Measurements from ENCODE around the gene D2HGDH.

GRCh38 chr2:241780939-241781569 is 46.6 kb downstream of the D2HGDH start:
- TF ChIP-seq HDAC6 (IDR thresholded peaks at IDR 0.05; ENCODE audit: low read depth, low read length) (no peak), NBN (IDR thresholded peaks at IDR 0.05; ENCODE audit: low read depth) (no peak), SPI1 (IDR thresholded peaks at IDR 0.05; ENCODE audit: borderline replicate concordance, low read depth, low read length) (no peak), NCOA1 (IDR thresholded peaks at IDR 0.05; ENCODE audit: low read depth) (no peak), ZSCAN29 (IDR thresholded peaks at IDR 0.05) (no peak), ZNF830 (CRISPR knock-in tag; IDR thresholded peaks at IDR 0.05) (no peak), YY1 (IDR thresholded peaks at IDR 0.05; ENCODE audit: borderline replicate concordance in 1 of 3, control insufficient read depth in 1 of 3, extremely low read depth in 1 of 3, insufficient read depth in 3 of 3, insufficient read length in 1 of 3, insufficient replicate concordance in 2 of 3, low read depth in 1 of 3, low read length in 2 of 3) (no peak), ARHGAP35 (IDR thresholded peaks at IDR 0.05; ENCODE audit: partially characterized antibody) (no peak), HDGF (IDR thresholded peaks at IDR 0.05) (no peak), FOSL1 (tag; conservative IDR thresholded peaks at IDR 0.05) (no peak), CTCF (IDR thresholded peaks at IDR 0.05 in 2 of 3, conservative IDR thresholded peaks at IDR 0.05 in 1 of 3; ENCODE audit: insufficient read depth in 2 of 3, low read depth in 1 of 3, low read length in 3 of 3) (no peak), EZH2 (IDR thresholded peaks at IDR 0.05; ENCODE audit: borderline replicate concordance, low read depth, low read length) (no peak), TARDBP (IDR thresholded peaks at IDR 0.05) (no peak)
